ENCODE results near the gene KCNMB3.
A peak's percentile ranks its signal among the peaks of the same experiment; 100 is the strongest.

GRCh38 chr3:179272385-179272784 is 21.5 kb upstream of the KCNMB3 start:
- no peak for TF ChIP-seq ATF3 (IDR thresholded peaks at IDR 0.05)
- TF ChIP-seq CTCF (IDR thresholded peaks at IDR 0.05; ENCODE audit: low read depth, low read length, missing input control) = no peak
- no peak for TF ChIP-seq GABPA (IDR thresholded peaks at IDR 0.05 in 1 of 2, conservative IDR thresholded peaks at IDR 0.05 in 1 of 2)
- TF ChIP-seq RAD21 (IDR thresholded peaks at IDR 0.05) = peak; percentile 51 to 74

Measured in liver (tissue), 3 donors.